Neural crest cell (in vitro differentiated cells): ENCODE data around the gene AUTS2. TPM values are rescaled to one million over a fixed set of nuclear protein-coding genes. Genes with fewer than 3 reads are reported as not detected.
A peak's percentile ranks its signal among the peaks of the same experiment; 100 is the strongest.

Source experiments
- DNase-seq: peaks from one replicate; pipeline ENCODE4 v3.0.0; 2021; ENCODE audit warnings: low read depth, mixed read lengths, low spot score
- H3K27ac Mint-ChIP-seq: one replicate; pipeline ENCODE4 v1.8.0; 2021; ENCODE audit warnings: mild to moderate bottlenecking, mixed read lengths; ENCODE audit not compliant: unreplicated experiment
- H3K27me3 Mint-ChIP-seq: 2 replicates; pipeline ENCODE4 v1.8.0; 2021; ENCODE audit warnings: low read depth, mild to moderate bottlenecking, mixed read lengths
- H3K36me3 Mint-ChIP-seq: 2 replicates; pipeline ENCODE4 v1.8.0; 2021; ENCODE audit warnings: low read depth, mild to moderate bottlenecking, mixed read lengths
- H3K4me1 Mint-ChIP-seq: 2 replicates; pipeline ENCODE4 v1.8.0; 2021; ENCODE audit warnings: mixed read lengths
- H3K4me3 Mint-ChIP-seq: one replicate; pipeline ENCODE4 v1.8.0; 2021; ENCODE audit warnings: mild to moderate bottlenecking, mixed read lengths
- H3K9me3 Mint-ChIP-seq: 2 replicates; pipeline ENCODE4 v1.8.0; 2021; ENCODE audit warnings: mixed read lengths
- total RNA-seq: library from RNA; stranded (reverse); gene quantifications from 2 replicates; pipeline ENCODE4 v1.2.1, GENCODE V29; 2021
- TF ChIP-seq, protein P1 (sequence below): fragments of 200-600 bp; sonication (generic); conservative IDR thresholded peaks from 2 replicates; pipeline ENCODE4 v1.5.0; 2021; ENCODE audit warnings: antibody characterized with exemption, mild to moderate bottlenecking

AUTS2 gene
- total RNA-seq, 1 donor from 2014 or later = 152 TPM

GRCh38 chr7:70736715-70737460 lies 1138.6 kb downstream of the AUTS2 start:
- Mint-ChIP-seq H3K4me3 (no peak overlapping the region), H3K4me1 (peaks cover 63% of the 10 kb centered on the region), H3K27me3 (no peaks in the 10 kb centered on the region), H3K36me3 (peaks cover 11% of the 10 kb centered on the region), H3K9me3 (no peaks in the 10 kb centered on the region), H3K27ac (no peak overlapping the region)
- TF ChIP-seq, protein P1, sequence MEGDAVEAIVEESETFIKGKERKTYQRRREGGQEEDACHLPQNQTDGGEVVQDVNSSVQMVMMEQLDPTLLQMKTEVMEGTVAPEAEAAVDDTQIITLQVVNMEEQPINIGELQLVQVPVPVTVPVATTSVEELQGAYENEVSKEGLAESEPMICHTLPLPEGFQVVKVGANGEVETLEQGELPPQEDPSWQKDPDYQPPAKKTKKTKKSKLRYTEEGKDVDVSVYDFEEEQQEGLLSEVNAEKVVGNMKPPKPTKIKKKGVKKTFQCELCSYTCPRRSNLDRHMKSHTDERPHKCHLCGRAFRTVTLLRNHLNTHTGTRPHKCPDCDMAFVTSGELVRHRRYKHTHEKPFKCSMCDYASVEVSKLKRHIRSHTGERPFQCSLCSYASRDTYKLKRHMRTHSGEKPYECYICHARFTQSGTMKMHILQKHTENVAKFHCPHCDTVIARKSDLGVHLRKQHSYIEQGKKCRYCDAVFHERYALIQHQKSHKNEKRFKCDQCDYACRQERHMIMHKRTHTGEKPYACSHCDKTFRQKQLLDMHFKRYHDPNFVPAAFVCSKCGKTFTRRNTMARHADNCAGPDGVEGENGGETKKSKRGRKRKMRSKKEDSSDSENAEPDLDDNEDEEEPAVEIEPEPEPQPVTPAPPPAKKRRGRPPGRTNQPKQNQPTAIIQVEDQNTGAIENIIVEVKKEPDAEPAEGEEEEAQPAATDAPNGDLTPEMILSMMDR = no peak
- DNase-seq = no peak

DNA sequence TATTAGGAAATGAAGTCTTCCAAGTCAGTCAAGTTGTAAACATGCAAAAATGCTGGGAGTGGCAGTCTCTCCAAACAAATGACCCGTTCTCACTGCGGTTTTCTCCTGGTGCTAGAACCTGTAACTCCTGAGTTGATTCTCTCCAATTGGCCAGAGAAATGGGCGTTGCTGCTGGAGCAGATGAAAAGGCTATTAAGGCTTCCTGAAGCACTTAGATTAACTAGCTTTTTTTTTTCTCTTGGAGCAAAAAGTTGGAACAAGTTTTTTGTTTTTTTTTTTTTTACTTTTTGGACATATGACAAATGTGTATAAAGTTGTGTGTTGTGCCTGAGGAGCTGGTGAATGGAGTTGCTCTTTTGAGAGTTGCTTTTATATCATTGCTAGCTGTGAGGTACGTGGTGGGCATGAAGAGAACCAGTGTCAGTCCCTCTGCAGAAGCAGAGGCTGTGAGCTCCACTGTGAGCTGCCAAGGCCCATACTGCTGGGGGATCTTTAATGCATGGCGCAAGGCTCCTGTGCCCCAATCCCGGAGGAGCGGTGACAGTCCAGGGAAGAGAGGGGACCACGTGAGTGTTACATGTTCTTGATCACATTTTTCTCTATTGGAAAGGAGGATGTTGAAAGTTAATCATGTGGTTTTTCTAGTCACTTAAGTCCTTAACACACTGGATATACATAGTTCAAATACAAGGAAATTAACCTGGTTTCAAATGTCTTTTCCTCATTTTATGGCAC lies 1140.0 kb downstream of the AUTS2 start:
- H3K4me3 Mint-ChIP-seq = peak overlapping the region; percentile 22
- no peak for DNase-seq
- H3K4me1 Mint-ChIP-seq = peaks cover 74% of the 10 kb centered on the region
- H3K36me3 Mint-ChIP-seq = peaks cover 5% of the 10 kb centered on the region
- TF ChIP-seq, protein P1 = no peak
- no peaks in the 10 kb centered on the region for H3K27me3 Mint-ChIP-seq
- no peaks in the 10 kb centered on the region for H3K9me3 Mint-ChIP-seq
- H3K27ac Mint-ChIP-seq = peak overlapping the region; percentile 73

GRCh38 chr7:70739646-70740210 lies 1141.5 kb downstream of the AUTS2 start:
- Mint-ChIP-seq H3K9me3 (no peaks in the 10 kb centered on the region), H3K4me3 (no peak overlapping the region), H3K36me3 (peaks cover 8% of the 10 kb centered on the region), H3K27me3 (peaks cover 3% of the 10 kb centered on the region), H3K4me1 (peaks cover 83% of the 10 kb centered on the region), H3K27ac (peak overlapping the region; percentile 36)
- TF ChIP-seq, protein P1 = no peak
- DNase-seq = no peak

- Mint-ChIP-seq H3K4me3 (peak overlapping the region; percentile 16), H3K4me1 (peaks cover 80% of the 10 kb centered on the region), H3K36me3 (peaks cover 14% of the 10 kb centered on the region), H3K27me3 (peaks cover 3% of the 10 kb centered on the region), H3K27ac (no peak overlapping the region), H3K9me3 (no peaks in the 10 kb centered on the region)
- no peak for DNase-seq
- TF ChIP-seq, protein P1 = no peak
Observed at GRCh38 chr7:70741666-70742065, 1143.4 kb downstream of the AUTS2 start.

- H3K27ac Mint-ChIP-seq = peak overlapping the region; percentile 5
- H3K9me3 Mint-ChIP-seq = no peaks in the 10 kb centered on the region
- DNase-seq = no peak
- H3K27me3 Mint-ChIP-seq = peaks cover 3% of the 10 kb centered on the region
- H3K4me3 Mint-ChIP-seq = peak overlapping the region; percentile 4
- H3K36me3 Mint-ChIP-seq = peaks cover 9% of the 10 kb centered on the region
- TF ChIP-seq, protein P1 = no peak
- H3K4me1 Mint-ChIP-seq = peaks cover 62% of the 10 kb centered on the region
Observed at GRCh38 chr7:70743531-70744325, 1145.5 kb downstream of the AUTS2 start.
